Liver (tissue), 9 donors: ENCODE data around the gene LILRA1. TPM values are rescaled to one million over a fixed set of nuclear protein-coding genes. Genes with fewer than 3 reads are reported as not detected.
"Not testable (repeated sequence)": the region's sequence is repeated elsewhere in the genome, so short reads cannot be mapped to it uniquely, and the experiment has no call there.

Experiments used
- DNase-seq: peaks from one replicate; pipeline ENCODE4 v3.0.0-alpha.2; 2017; ENCODE audit warnings: low spot score
- H3K27ac ChIP-seq, 2 donors: one replicate each; pipeline ENCODE4 v1.7.0; 2013; ENCODE audit warnings: inconsistent platforms in 2 of 2, low read length in 2 of 2, control low read depth in 1 of 2, low read depth in 1 of 2, mild to moderate bottlenecking in 1 of 2
- H3K27me3 ChIP-seq, 4 donors: one replicate each; pipeline versions ENCODE4 v1.6.1 to v1.7.0; 2013; ENCODE audit warnings: low read length in 3 of 4, inconsistent platforms in 1 of 4, mild to moderate bottlenecking in 1 of 4, moderate library complexity in 1 of 4; ENCODE audit not compliant: control insufficient read depth in 4 of 4, insufficient read depth in 4 of 4
- H3K36me3 ChIP-seq, 4 donors: one replicate each; pipeline versions ENCODE4 v1.6.1 to v1.7.0; 2013; ENCODE audit warnings: low read length in 3 of 4, mild to moderate bottlenecking in 3 of 4, low read depth in 1 of 4, moderate library complexity in 1 of 4; ENCODE audit not compliant: control insufficient read depth in 4 of 4, insufficient read depth in 3 of 4
- H3K4me1 ChIP-seq, 4 donors: one replicate each; pipeline versions ENCODE4 v1.6.1 to v1.7.0; 2013; ENCODE audit warnings: low read length in 3 of 4, mild to moderate bottlenecking in 3 of 4, moderate library complexity in 1 of 4; ENCODE audit not compliant: control insufficient read depth in 4 of 4, insufficient read depth in 4 of 4
- H3K4me3 ChIP-seq, 3 donors: one replicate each; pipeline versions ENCODE4 v1.6.1 to v1.7.0; 2013; ENCODE audit warnings: low read length in 3 of 3, control low read depth in 1 of 3, low read depth in 1 of 3, mild to moderate bottlenecking in 1 of 3
- H3K9ac ChIP-seq, 2 donors: one replicate each; pipeline ENCODE4 v1.7.0; 2013; ENCODE audit warnings: low read length in 2 of 2, mild to moderate bottlenecking in 2 of 2, moderate library complexity in 2 of 2, control low read depth in 1 of 2, low read depth in 1 of 2
- H3K9me3 ChIP-seq, 4 donors: one replicate each; pipeline versions ENCODE4 v1.6.1 to v1.7.0; 2013; ENCODE audit warnings: low read length in 3 of 4; ENCODE audit not compliant: control insufficient read depth in 4 of 4
- ATF3 ChIP-seq: IDR thresholded peaks from 2 replicates; pipeline ENCODE4 v1.6.1; 2016; ENCODE audit warnings: antibody characterized with exemption
- EGR1 ChIP-seq, 2 donors: IDR thresholded peaks; 2 replicates each; pipeline ENCODE4 v1.6.1; 2016 to 2018; ENCODE audit warnings: antibody characterized with exemption in 2 of 2, low read depth in 2 of 2
- FOXA1 ChIP-seq: IDR thresholded peaks from 2 replicates; pipeline ENCODE4 v1.6.1; 2016; ENCODE audit warnings: antibody characterized with exemption
- GABPA ChIP-seq, 2 donors: IDR thresholded peaks in 1 of 2; conservative IDR thresholded peaks in 1 of 2; 2 replicates each; pipeline ENCODE4 v1.6.1; 2016; ENCODE audit warnings: antibody characterized with exemption in 2 of 2, mild to moderate bottlenecking in 1 of 2, moderate library complexity in 1 of 2
- HNF4A ChIP-seq, 2 donors: conservative IDR thresholded peaks; 2 replicates each; pipeline ENCODE4 v1.6.1; 2016; ENCODE audit warnings: antibody characterized with exemption in 2 of 2, mild to moderate bottlenecking in 2 of 2
- HNF4G ChIP-seq: IDR thresholded peaks from 2 replicates; pipeline ENCODE4 v1.6.1; 2016; ENCODE audit warnings: antibody characterized with exemption
- JUND ChIP-seq, 2 donors: IDR thresholded peaks; 2 replicates each; pipeline ENCODE4 v1.6.1; 2016; ENCODE audit warnings: antibody characterized with exemption in 2 of 2
- MAX ChIP-seq: IDR thresholded peaks from 2 replicates; pipeline ENCODE4 v1.6.1; 2016; ENCODE audit warnings: antibody characterized with exemption
- REST ChIP-seq: IDR thresholded peaks from 2 replicates; pipeline ENCODE4 v1.6.1; 2016; ENCODE audit warnings: antibody characterized with exemption, mild to moderate bottlenecking
- RXRA ChIP-seq, 2 donors: IDR thresholded peaks; 2 replicates each; pipeline ENCODE4 v1.6.1; 2017 to 2018; ENCODE audit warnings: antibody characterized with exemption in 2 of 2, mild to moderate bottlenecking in 1 of 2
- SP1 ChIP-seq: IDR thresholded peaks from 2 replicates; pipeline ENCODE4 v1.6.1; 2018; ENCODE audit warnings: antibody characterized with exemption, mild to moderate bottlenecking
- YY1 ChIP-seq: IDR thresholded peaks from 2 replicates; pipeline ENCODE4 v1.6.1; 2016; ENCODE audit warnings: antibody characterized with exemption, mild to moderate bottlenecking
- ZBTB33 ChIP-seq: IDR thresholded peaks from 2 replicates; pipeline ENCODE4 v1.6.1; 2016; ENCODE audit warnings: antibody characterized with exemption
- WGBS: extraction: QIAGEN DNeasy Blood & Tissue Kit; methylation state at CpG from one replicate; pipeline ENCODE4 v1.1.7; 2013; 5-methylcytosine and 5-hydroxymethylcytosine counted together
- polyA plus RNA-seq, 2 donors: library from polyadenylated mRNA; stranded (reverse) in 1 of 2; unstranded in 1 of 2; fragments of 200-250 nt in 1 of 2; fragments of >200 nt in 1 of 2; fragmentation: Nextera tagmentation in 1 of 2; extraction: Ambion mirVana in 1 of 2; gene quantifications; one replicate each; pipeline versions ENCODE4 v1.2.1 to v1.2.3, GENCODE V29; 2013 to 2015
- total RNA-seq, 2 donors: library from RNA; depleted of rRNA; stranded (reverse); fragments of >200 nt; gene quantifications; one replicate each; pipeline ENCODE4 v1.2.3, GENCODE V29; 2014
- donor health status: healthy.
- donor health status: healthy.
- donor health status: healthy.
- donor health status: healthy.
- donor health status: healthy.

The LILRA1 gene
- total and polyA plus RNA-seq, 4 donors = 0.43 to 2.1 (median 1.2) TPM

GRCh38 chr19:54577334-54577733, 16.1 kb upstream of the LILRA1 start:
- H3K27ac ChIP-seq = no peak overlapping the region
- 71% methylated on average over 3 of the region's 3 CpGs for WGBS
- no peaks in the 10 kb centered on the region for H3K36me3 ChIP-seq
- H3K9me3 ChIP-seq = peaks cover 0 to 2% (median 0%) of the 10 kb centered on the region in 4 donors
- TF ChIP-seq JUND (IDR thresholded peaks at IDR 0.05) (no peak), MAX (no peak), ATF3 (no peak), HNF4A (conservative IDR thresholded peaks at IDR 0.05) (no peak), FOXA1 (no peak), HNF4G (no peak), EGR1 (IDR thresholded peaks at IDR 0.05; ENCODE audit: low read depth in 2 of 2) (no peak), YY1 (no peak), ZBTB33 (no peak)
- H3K27me3 ChIP-seq = no peaks in the 10 kb centered on the region
- H3K4me1 ChIP-seq = no peaks in the 10 kb centered on the region
- DNase-seq = no peak
- no peak overlapping the region for H3K9ac ChIP-seq
- H3K4me3 ChIP-seq = no peak overlapping the region

- H3K4me3 ChIP-seq, H3K4me1 ChIP-seq, H3K9ac ChIP-seq, H3K36me3 ChIP-seq, DNase-seq, H3K9me3 ChIP-seq, H3K27ac ChIP-seq, H3K27me3 ChIP-seq: not testable (repeated sequence)
- 83% methylated on average over 5 of the region's 5 CpGs for WGBS
These were observed 15.2 kb upstream of the LILRA1 start for GRCh38 chr19:54578268-54578667.

- no peak for TF ChIP-seq GABPA (IDR thresholded peaks at IDR 0.05 in 1 of 2, conservative IDR thresholded peaks at IDR 0.05 in 1 of 2)
- TF ChIP-seq REST = no peak
- no peak for TF ChIP-seq RXRA (IDR thresholded peaks at IDR 0.05)
- no peak for TF ChIP-seq SP1
- no peak for TF ChIP-seq HNF4G
- TF ChIP-seq EGR1 (IDR thresholded peaks at IDR 0.05; ENCODE audit: low read depth in 2 of 2) = no peak
- peaks cover 0 to 2% (median under 1%) of the 10 kb centered on the region in 4 donors for H3K9me3 ChIP-seq
- H3K27me3 ChIP-seq = peaks cover 0 to 4% (median 0%) of the 10 kb centered on the region in 4 donors
- H3K4me3 ChIP-seq = no peak overlapping the region
- no peaks in the 10 kb centered on the region for H3K36me3 ChIP-seq
- no peak overlapping the region for H3K9ac ChIP-seq
- H3K27ac ChIP-seq = no peak overlapping the region
- H3K4me1 ChIP-seq = no peaks in the 10 kb centered on the region
- DNase-seq = no peak
- WGBS = 65% methylated on average over 5 of the region's 5 CpGs
These were observed 7.0 kb upstream of the LILRA1 start for GRCh38 chr19:54586397-54586796.
